Glomerular visceral epithelial cell (primary cell): ENCODE results near the gene SPP1.
"Not testable (repeated sequence)": the region's sequence is repeated elsewhere in the genome, so short reads cannot be mapped to it uniquely, and the experiment has no call there.

Experiments used
- DNase-seq: peaks from one replicate; pipeline ENCODE4 v3.0.0-alpha.2; 2016; ENCODE audit errors: extremely low spot score

Gene SPP1

GRCh38 chr4:87975466-87975865 lies at the start of gene SPP1:
Gene SPP1, plus strand, starts transcription at chr4:87975714. Its CDS starts 1,182 bp downstream, at chr4:87976896.
- DNase-seq: peak; percentile 94

GRCh38 chr4:87926554-87927098 lies 48.9 kb upstream of the SPP1 start:
- no peak for DNase-seq

- no peak for DNase-seq
These were observed 44.9 kb upstream of the SPP1 start for GRCh38 chr4:87930629-87931028.

GRCh38 chr4:87931932-87932331 lies 43.6 kb upstream of the SPP1 start:
- no peak for DNase-seq

- DNase-seq: no peak
These were observed 42.8 kb upstream of the SPP1 start for GRCh38 chr4:87932718-87933141.

GRCh38 chr4:87933337-87933736 lies 42.2 kb upstream of the SPP1 start:
- no peak for DNase-seq

- no peak for DNase-seq
These were observed 41.3 kb upstream of the SPP1 start for GRCh38 chr4:87934157-87934704.

- DNase-seq: no peak
These were observed 40.5 kb upstream of the SPP1 start for GRCh38 chr4:87934973-87935372.

GRCh38 chr4:87935954-87936353 lies 39.6 kb upstream of the SPP1 start:
- DNase-seq: not testable (repeated sequence)

- no peak for DNase-seq
These were observed 38.0 kb upstream of the SPP1 start for GRCh38 chr4:87937523-87937922.

GRCh38 chr4:87938746-87939145 lies 36.8 kb upstream of the SPP1 start:
- DNase-seq: no peak

- no peak for DNase-seq
These were observed 35.4 kb upstream of the SPP1 start for GRCh38 chr4:87939978-87940690.

- not testable (repeated sequence) for DNase-seq
These were observed 34.7 kb upstream of the SPP1 start for GRCh38 chr4:87940809-87941208.

- no peak for DNase-seq
These were observed 33.7 kb upstream of the SPP1 start for GRCh38 chr4:87941537-87942392.

GRCh38 chr4:87943660-87944149 lies 31.8 kb upstream of the SPP1 start:
- no peak for DNase-seq

GRCh38 chr4:87944967-87945366 lies 30.5 kb upstream of the SPP1 start:
- no peak for DNase-seq

GRCh38 chr4:87946766-87947165 lies 28.7 kb upstream of the SPP1 start:
- no peak for DNase-seq

- DNase-seq: no peak
These were observed 27.9 kb upstream of the SPP1 start for GRCh38 chr4:87947381-87948160.

GRCh38 chr4:87949961-87950360 lies 25.6 kb upstream of the SPP1 start:
- DNase-seq: peak; percentile 74

GRCh38 chr4:87950493-87950892 lies 25.0 kb upstream of the SPP1 start:
- peak; percentile 15 for DNase-seq

- DNase-seq: no peak
These were observed 24.5 kb upstream of the SPP1 start for GRCh38 chr4:87950936-87951511.
